ENCODE data around the gene STOML2. TPM values are rescaled to one million over a fixed set of nuclear protein-coding genes. Genes with fewer than 3 reads are reported as not detected.
A peak's percentile ranks its signal among the peaks of the same experiment; 100 is the strongest.

The STOML2 gene
- total RNA-seq, 6 donors from 2014 or later = 17.4 to 72.8 (median 48.0) TPM

GRCh38 chr9:35103660-35104191 lies 795 bp upstream of the STOML2 start:
- ATAC-seq (ENCODE audit: low FRiP score in 2 of 2) (no peak), DNase-seq (no peak)
- 35 to 47% methylated on average over 5 of the region's 5 CpGs for WGBS, 2 donors
- TF ChIP-seq CTCF (IDR thresholded peaks at IDR 0.05) = no peak
- no peak for TF ChIP-seq EP300 (IDR thresholded peaks at IDR 0.05)
- no peak for TF ChIP-seq POLR2A (IDR thresholded peaks at IDR 0.05)
- no peak for TF ChIP-seq POLR2AphosphoS5 (IDR thresholded peaks at IDR 0.05)
- Histone ChIP-seq H3K4me1 (peaks cover 17 to 27% (median 21%) of the 10 kb centered on the region in 4 donors), H3K4me3 (peak overlapping the region in 3 of 4 donors; percentile 53 to 95 (median 82)), H3K27me3 (no peaks in the 10 kb centered on the region), H3K9me3 (no peaks in the 10 kb centered on the region), H3K36me3 (peaks cover 15 to 69% (median 63%) of the 10 kb centered on the region in 4 donors), H3K27ac (peak overlapping the region; percentile 80 to 88 (median 88))

- DNase-seq (no peak), ATAC-seq (ENCODE audit: low FRiP score in 2 of 2) (no peak)
- Histone ChIP-seq H3K9me3 (no peaks in the 10 kb centered on the region), H3K4me3 (peak overlapping the region; percentile 53 to 95 (median 71)), H3K27me3 (no peaks in the 10 kb centered on the region), H3K27ac (peak overlapping the region; percentile 80 to 88 (median 88)), H3K4me1 (peaks cover 17 to 27% (median 21%) of the 10 kb centered on the region in 4 donors), H3K36me3 (peaks cover 14 to 56% (median 50%) of the 10 kb centered on the region in 4 donors)
- 6 to 8% methylated on average over 4 to 10 of the region's 10 CpGs for WGBS, 2 donors
- TF ChIP-seq EP300 (IDR thresholded peaks at IDR 0.05) (no peak), POLR2A (IDR thresholded peaks at IDR 0.05) (no peak), POLR2AphosphoS5 (IDR thresholded peaks at IDR 0.05) (no peak), CTCF (IDR thresholded peaks at IDR 0.05) (no peak)
Observed at GRCh38 chr9:35102465-35102768, 514 bp downstream of the STOML2 start.

GRCh38 chr9:35097573-35097972 lies 5.4 kb downstream of the STOML2 start:
- H3K4me3 ChIP-seq = no peak overlapping the region
- TF ChIP-seq EP300 (IDR thresholded peaks at IDR 0.05) (no peak), POLR2A (IDR thresholded peaks at IDR 0.05) (no peak), POLR2AphosphoS5 (IDR thresholded peaks at IDR 0.05) (no peak), CTCF (IDR thresholded peaks at IDR 0.05) (no peak)
- DNase-seq = no peak
- H3K4me1 ChIP-seq = peaks cover 19 to 25% (median 23%) of the 10 kb centered on the region in 4 donors
- H3K36me3 ChIP-seq = peaks cover 12 to 32% (median 21%) of the 10 kb centered on the region in 4 donors
- H3K9me3 ChIP-seq = no peaks in the 10 kb centered on the region
- WGBS, 2 donors = 81 to 89% methylated on average over 3 of the region's 3 CpGs
- H3K27ac ChIP-seq = no peak overlapping the region
- no peak for ATAC-seq (ENCODE audit: low FRiP score in 2 of 2)
- H3K27me3 ChIP-seq = no peaks in the 10 kb centered on the region

GRCh38 chr9:35096035-35096849 lies 6.7 kb downstream of the STOML2 start, which contains the start of gene PIGO:
Gene PIGO (minus strand): TSS chr9:35096591. CDS start chr9:35095565, 1,026 bp downstream.
- Histone ChIP-seq H3K36me3 (peaks cover 16 to 45% (median 32%) of the 10 kb centered on the region in 4 donors), H3K4me3 (peak within 1 kb of the TSS; percentile 66 to 87 (median 70)), H3K9me3 (no peaks in the 10 kb centered on the region), H3K27me3 (no peaks in the 10 kb centered on the region), H3K27ac (peak within 1 kb of the TSS; percentile 94 to 99 (median 97)), H3K4me1 (peaks cover 8 to 13% (median 12%) of the 10 kb centered on the region in 4 donors)
- TF ChIP-seq EP300 (IDR thresholded peaks at IDR 0.05) (no peak), POLR2A (IDR thresholded peaks at IDR 0.05) (peak in 3 of 4 donors; percentile 9 to 89 (median 74)), CTCF (IDR thresholded peaks at IDR 0.05) (peak; percentile 60 to 94 (median 92)), POLR2AphosphoS5 (IDR thresholded peaks at IDR 0.05) (peak; percentile 63 to 83)
- WGBS, 2 donors = 1 to 2% methylated on average over 39 to 53 of the region's 53 CpGs
- ATAC-seq (ENCODE audit: low FRiP score in 2 of 2) (peak; percentile 96 to 98), DNase-seq (peak; percentile 94 to 98)
